SK-N-SH treated with all-trans-retinoic acid at 6 μM for 48 hours (cell line): Measurements from ENCODE around the gene KLHL17.

Experiments
- ATAC-seq: fragments of 200-7000 bp; cut with Tn5 transposase; 3 replicates; pipeline ENCODE4 v1.9.1; 2020; ENCODE audit warnings: mild to moderate bottlenecking, moderate library complexity
- ARNTL ChIP-seq: fragments of 450-650 bp; formaldehyde crosslinking; IDR thresholded peaks from 2 replicates; pipeline ENCODE4 v1.5.0; 2020; ENCODE audit warnings: low read depth, mild to moderate bottlenecking, moderate library complexity, borderline replicate concordance
- BACH2 ChIP-seq: fragments of 250-450 bp; sonication (Bioruptor Pico); IDR thresholded peaks from 2 replicates; pipeline ENCODE4 v1.9.0; 2021; ENCODE audit warnings: mild to moderate bottlenecking, borderline replicate concordance
- CSDC2 ChIP-seq: fragments of 250-450 bp; sonication (Bioruptor Pico); IDR thresholded peaks from 2 replicates; pipeline ENCODE4 v1.5.0; 2020; ENCODE audit warnings: mild to moderate bottlenecking, moderate library complexity
- ESRRG ChIP-seq: fragments of 250-450 bp; sonication (Bioruptor Pico); IDR thresholded peaks from 2 replicates; pipeline ENCODE4 v1.6.1; 2021; ENCODE audit warnings: mild to moderate bottlenecking
- GLIS3 ChIP-seq: fragments of 250-450 bp; sonication (Bioruptor Pico); IDR thresholded peaks from 2 replicates; pipeline ENCODE4 v1.5.0; 2020; ENCODE audit warnings: mild to moderate bottlenecking, moderate library complexity
- ISL1 ChIP-seq: fragments of 250-450 bp; sonication (Bioruptor Pico); IDR thresholded peaks from 2 replicates; pipeline ENCODE4 v2.1.2; 2022; ENCODE audit warnings: mild to moderate bottlenecking, moderate library complexity
- PPARA ChIP-seq: fragments of 250-450 bp; sonication (Bioruptor Pico); IDR thresholded peaks from 2 replicates; pipeline ENCODE4 v1.5.0; 2020; ENCODE audit warnings: mild to moderate bottlenecking, borderline replicate concordance
- RARB ChIP-seq: fragments of 250-450 bp; sonication (Bioruptor Pico); IDR thresholded peaks from 2 replicates; pipeline ENCODE4 v1.8.0; 2021; ENCODE audit warnings: mild to moderate bottlenecking, moderate library complexity
- SNAI2 ChIP-seq: fragments of 250-450 bp; sonication (Bioruptor Pico); IDR thresholded peaks from 2 replicates; pipeline ENCODE4 v1.5.0; 2020; ENCODE audit warnings: mild to moderate bottlenecking, moderate library complexity
- TCF4 ChIP-seq: fragments of 250-450 bp; sonication (Bioruptor Pico); IDR thresholded peaks from 2 replicates; pipeline ENCODE4 v1.8.0; 2021; ENCODE audit warnings: mild to moderate bottlenecking, moderate library complexity, borderline replicate concordance
- TOX ChIP-seq: fragments of 250-450 bp; sonication (Bioruptor Pico); IDR thresholded peaks from 2 replicates; pipeline ENCODE4 v1.8.0; 2021; ENCODE audit warnings: mild to moderate bottlenecking, moderate library complexity, borderline replicate concordance
- ZC3H10 ChIP-seq: fragments of 250-450 bp; sonication (Bioruptor Pico); IDR thresholded peaks from 2 replicates; pipeline ENCODE4 v1.5.1; 2021; ENCODE audit warnings: mild to moderate bottlenecking, moderate library complexity
- ZFP3 ChIP-seq: fragments of 250-450 bp; sonication (Bioruptor Pico); IDR thresholded peaks from 2 replicates; pipeline ENCODE4 v1.5.0; 2020; ENCODE audit warnings: mild to moderate bottlenecking, moderate library complexity
- ZFP30 ChIP-seq: fragments of 450-650 bp; formaldehyde crosslinking; IDR thresholded peaks from 2 replicates; pipeline ENCODE4 v1.5.0; 2022; ENCODE audit warnings: mild to moderate bottlenecking, moderate library complexity
- ZNF565 ChIP-seq: fragments of 450-650 bp; formaldehyde crosslinking; conservative IDR thresholded peaks from 2 replicates; pipeline ENCODE4 v1.5.0; 2020; ENCODE audit warnings: low read depth, mild to moderate bottlenecking, moderate library complexity
- ZNF70 ChIP-seq: fragments of 450-650 bp; formaldehyde crosslinking; IDR thresholded peaks from 2 replicates; pipeline ENCODE4 v1.5.0; 2020; ENCODE audit warnings: mild to moderate bottlenecking, moderate library complexity
- TF ChIP-seq, protein P1 (sequence below): fragments of 250-450 bp; sonication (Bioruptor Pico); IDR thresholded peaks from 2 replicates; pipeline ENCODE4 v1.8.0; 2020; ENCODE audit warnings: mild to moderate bottlenecking, moderate library complexity, borderline replicate concordance
- TF ChIP-seq, protein P2 (sequence below): fragments of 250-450 bp; sonication (Bioruptor Pico); IDR thresholded peaks from 2 replicates; pipeline ENCODE4 v1.5.0; 2020; ENCODE audit warnings: mild to moderate bottlenecking, moderate library complexity
- TF ChIP-seq, protein P3 (sequence below): fragments of 250-450 bp; sonication (Bioruptor Pico); IDR thresholded peaks from 2 replicates; pipeline ENCODE4 v1.5.1; 2021; ENCODE audit warnings: mild to moderate bottlenecking, moderate library complexity
- TF ChIP-seq, protein P4 (sequence below): fragments of 250-450 bp; sonication (Bioruptor Pico); IDR thresholded peaks from 2 replicates; pipeline ENCODE4 v1.8.0; 2021; ENCODE audit warnings: low read depth, mild to moderate bottlenecking, moderate library complexity, borderline replicate concordance

The KLHL17 gene

DNA sequence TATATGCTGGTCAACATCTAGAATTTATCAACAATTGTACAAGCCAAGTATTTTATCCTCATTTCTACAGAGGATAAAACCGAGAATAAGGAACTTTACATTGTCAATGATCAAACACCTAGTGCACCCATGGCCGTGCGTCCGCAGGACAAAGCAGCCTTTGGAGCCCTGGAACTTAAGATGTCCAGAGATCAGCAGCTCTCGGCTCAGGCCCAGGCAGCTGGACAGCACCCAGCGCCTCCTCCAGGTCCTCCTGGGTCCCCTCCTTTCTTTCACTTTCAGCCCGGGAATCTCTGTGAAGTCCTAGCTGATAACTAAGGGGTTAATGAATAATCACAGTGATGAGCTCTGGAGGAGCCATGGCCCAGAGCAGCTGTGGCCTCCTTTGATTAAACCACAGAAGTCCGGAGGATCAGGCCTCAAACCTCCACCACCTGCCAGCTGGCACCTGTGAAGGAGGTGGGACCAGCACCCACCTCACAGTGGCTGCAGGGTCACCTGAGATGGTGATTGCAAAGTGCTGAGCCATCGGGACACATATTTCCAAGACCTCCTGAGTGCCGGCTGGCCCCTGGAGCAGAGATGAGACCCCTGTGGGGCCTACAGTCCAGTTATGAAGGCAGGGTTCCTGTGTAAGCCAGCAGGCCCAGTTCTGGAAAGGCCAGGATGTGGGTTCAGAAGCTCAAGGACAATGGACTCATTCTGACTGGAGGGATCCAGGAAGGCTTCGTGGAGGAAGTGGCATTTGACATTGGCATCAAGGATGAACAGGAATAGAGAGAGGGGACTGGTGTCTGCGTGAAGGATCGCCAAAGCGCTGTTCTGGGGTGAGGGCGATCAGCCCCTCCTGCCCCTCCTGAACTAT lies 48.3 kb upstream of the KLHL17 start:
- TF ChIP-seq ESRRG (CRISPR knock-in tag) = no peak
- TF ChIP-seq TCF4 (CRISPR knock-in tag) = no peak
- TF ChIP-seq, protein P1, sequence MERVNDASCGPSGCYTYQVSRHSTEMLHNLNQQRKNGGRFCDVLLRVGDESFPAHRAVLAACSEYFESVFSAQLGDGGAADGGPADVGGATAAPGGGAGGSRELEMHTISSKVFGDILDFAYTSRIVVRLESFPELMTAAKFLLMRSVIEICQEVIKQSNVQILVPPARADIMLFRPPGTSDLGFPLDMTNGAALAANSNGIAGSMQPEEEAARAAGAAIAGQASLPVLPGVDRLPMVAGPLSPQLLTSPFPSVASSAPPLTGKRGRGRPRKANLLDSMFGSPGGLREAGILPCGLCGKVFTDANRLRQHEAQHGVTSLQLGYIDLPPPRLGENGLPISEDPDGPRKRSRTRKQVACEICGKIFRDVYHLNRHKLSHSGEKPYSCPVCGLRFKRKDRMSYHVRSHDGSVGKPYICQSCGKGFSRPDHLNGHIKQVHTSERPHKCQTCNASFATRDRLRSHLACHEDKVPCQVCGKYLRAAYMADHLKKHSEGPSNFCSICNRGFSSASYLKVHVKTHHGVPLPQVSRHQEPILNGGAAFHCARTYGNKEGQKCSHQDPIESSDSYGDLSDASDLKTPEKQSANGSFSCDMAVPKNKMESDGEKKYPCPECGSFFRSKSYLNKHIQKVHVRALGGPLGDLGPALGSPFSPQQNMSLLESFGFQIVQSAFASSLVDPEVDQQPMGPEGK (CRISPR knock-in tag) = no peak
- TF ChIP-seq PPARA (CRISPR knock-in tag) = no peak
- TF ChIP-seq SNAI2 (CRISPR knock-in tag) = no peak
- TF ChIP-seq, protein P2, sequence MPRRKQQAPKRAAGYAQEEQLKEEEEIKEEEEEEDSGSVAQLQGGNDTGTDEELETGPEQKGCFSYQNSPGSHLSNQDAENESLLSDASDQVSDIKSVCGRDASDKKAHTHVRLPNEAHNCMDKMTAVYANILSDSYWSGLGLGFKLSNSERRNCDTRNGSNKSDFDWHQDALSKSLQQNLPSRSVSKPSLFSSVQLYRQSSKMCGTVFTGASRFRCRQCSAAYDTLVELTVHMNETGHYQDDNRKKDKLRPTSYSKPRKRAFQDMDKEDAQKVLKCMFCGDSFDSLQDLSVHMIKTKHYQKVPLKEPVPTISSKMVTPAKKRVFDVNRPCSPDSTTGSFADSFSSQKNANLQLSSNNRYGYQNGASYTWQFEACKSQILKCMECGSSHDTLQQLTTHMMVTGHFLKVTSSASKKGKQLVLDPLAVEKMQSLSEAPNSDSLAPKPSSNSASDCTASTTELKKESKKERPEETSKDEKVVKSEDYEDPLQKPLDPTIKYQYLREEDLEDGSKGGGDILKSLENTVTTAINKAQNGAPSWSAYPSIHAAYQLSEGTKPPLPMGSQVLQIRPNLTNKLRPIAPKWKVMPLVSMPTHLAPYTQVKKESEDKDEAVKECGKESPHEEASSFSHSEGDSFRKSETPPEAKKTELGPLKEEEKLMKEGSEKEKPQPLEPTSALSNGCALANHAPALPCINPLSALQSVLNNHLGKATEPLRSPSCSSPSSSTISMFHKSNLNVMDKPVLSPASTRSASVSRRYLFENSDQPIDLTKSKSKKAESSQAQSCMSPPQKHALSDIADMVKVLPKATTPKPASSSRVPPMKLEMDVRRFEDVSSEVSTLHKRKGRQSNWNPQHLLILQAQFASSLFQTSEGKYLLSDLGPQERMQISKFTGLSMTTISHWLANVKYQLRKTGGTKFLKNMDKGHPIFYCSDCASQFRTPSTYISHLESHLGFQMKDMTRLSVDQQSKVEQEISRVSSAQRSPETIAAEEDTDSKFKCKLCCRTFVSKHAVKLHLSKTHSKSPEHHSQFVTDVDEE (CRISPR knock-in tag) = no peak
- TF ChIP-seq, protein P3, sequence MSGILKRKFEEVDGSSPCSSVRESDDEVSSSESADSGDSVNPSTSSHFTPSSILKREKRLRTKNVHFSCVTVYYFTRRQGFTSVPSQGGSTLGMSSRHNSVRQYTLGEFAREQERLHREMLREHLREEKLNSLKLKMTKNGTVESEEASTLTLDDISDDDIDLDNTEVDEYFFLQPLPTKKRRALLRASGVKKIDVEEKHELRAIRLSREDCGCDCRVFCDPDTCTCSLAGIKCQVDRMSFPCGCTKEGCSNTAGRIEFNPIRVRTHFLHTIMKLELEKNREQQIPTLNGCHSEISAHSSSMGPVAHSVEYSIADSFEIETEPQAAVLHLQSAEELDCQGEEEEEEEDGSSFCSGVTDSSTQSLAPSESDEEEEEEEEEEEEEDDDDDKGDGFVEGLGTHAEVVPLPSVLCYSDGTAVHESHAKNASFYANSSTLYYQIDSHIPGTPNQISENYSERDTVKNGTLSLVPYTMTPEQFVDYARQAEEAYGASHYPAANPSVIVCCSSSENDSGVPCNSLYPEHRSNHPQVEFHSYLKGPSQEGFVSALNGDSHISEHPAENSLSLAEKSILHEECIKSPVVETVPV (CRISPR knock-in tag) = no peak
- TF ChIP-seq GLIS3 (CRISPR knock-in tag) = no peak
- TF ChIP-seq CSDC2 (CRISPR knock-in tag) = no peak
- no peak for TF ChIP-seq RARB
- no peak for TF ChIP-seq ARNTL (CRISPR knock-in tag)
- ATAC-seq = no peak

GRCh38 chr1:912740-913301 lies 47.6 kb upstream of the KLHL17 start:
- no peak for ATAC-seq
- TF ChIP-seq ZNF70 = no peak
- TF ChIP-seq PPARA (CRISPR knock-in tag) = no peak
- TF ChIP-seq TOX = no peak
- TF ChIP-seq ZC3H10 (CRISPR knock-in tag) = no peak
- TF ChIP-seq TCF4 (CRISPR knock-in tag) = no peak
- no peak for TF ChIP-seq ESRRG (CRISPR knock-in tag)
- TF ChIP-seq, protein P1 (CRISPR knock-in tag) = no peak
- no peak for TF ChIP-seq CSDC2 (CRISPR knock-in tag)
- no peak for TF ChIP-seq SNAI2 (CRISPR knock-in tag)
- TF ChIP-seq BACH2 (CRISPR knock-in tag) = no peak
- TF ChIP-seq ZNF565 = no peak
- TF ChIP-seq, protein P4, sequence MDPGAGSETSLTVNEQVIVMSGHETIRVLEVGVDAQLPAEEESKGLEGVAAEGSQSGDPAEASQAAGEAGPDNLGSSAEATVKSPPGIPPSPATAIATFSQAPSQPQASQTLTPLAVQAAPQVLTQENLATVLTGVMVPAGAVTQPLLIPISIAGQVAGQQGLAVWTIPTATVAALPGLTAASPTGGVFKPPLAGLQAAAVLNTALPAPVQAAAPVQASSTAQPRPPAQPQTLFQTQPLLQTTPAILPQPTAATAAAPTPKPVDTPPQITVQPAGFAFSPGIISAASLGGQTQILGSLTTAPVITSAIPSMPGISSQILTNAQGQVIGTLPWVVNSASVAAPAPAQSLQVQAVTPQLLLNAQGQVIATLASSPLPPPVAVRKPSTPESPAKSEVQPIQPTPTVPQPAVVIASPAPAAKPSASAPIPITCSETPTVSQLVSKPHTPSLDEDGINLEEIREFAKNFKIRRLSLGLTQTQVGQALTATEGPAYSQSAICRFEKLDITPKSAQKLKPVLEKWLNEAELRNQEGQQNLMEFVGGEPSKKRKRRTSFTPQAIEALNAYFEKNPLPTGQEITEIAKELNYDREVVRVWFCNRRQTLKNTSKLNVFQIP (CRISPR knock-in tag) = no peak
- TF ChIP-seq ZFP30 (CRISPR knock-in tag) = no peak
- no peak for TF ChIP-seq ISL1
- TF ChIP-seq, protein P3 (CRISPR knock-in tag) = no peak
- no peak for TF ChIP-seq ZFP3 (CRISPR knock-in tag)
